HepG2 (cell line): ENCODE measurements around the gene PKM. TPM values are rescaled to one million over a fixed set of nuclear protein-coding genes. Genes with fewer than 3 reads are reported as not detected.

Source experiments
- ATAC-seq: fragments of 200-7000 bp; cut with Tn5 transposase; 3 replicates; pipeline ENCODE4 v1.9.1; 2020; ENCODE audit warnings: mild to moderate bottlenecking, moderate library complexity
- BruUV-seq: library from RNA; stranded (reverse); fragments of 400-500 nt; replicated peaks from 2 replicates; lab custom pipeline; 2021; lab: Mats Ljungman, UMichigan
- CTCF ChIA-PET: fragments of 300-600 bp; formaldehyde crosslinking; extraction: SDS; loops from one replicate; lab custom pipeline; 2021; ENCODE audit warnings: low total read pairs, inconsistent platforms, low intra/inter-chr PET ratio; lab: Yijun Ruan, JAX
- POLR2A ChIA-PET: fragments of 350-600 bp; sonication (Branson Sonifier 250); formaldehyde crosslinking; loops from one replicate; lab custom pipeline; 2020; ENCODE audit warnings: antibody characterized with exemption, inconsistent platforms; lab: Yijun Ruan, JAX
- DNase-seq: peaks from one replicate; pipeline ENCODE4 v3.0.0-alpha.2; 2015; ENCODE audit warnings: low spot score
- FAIRE-seq: peaks from 3 replicates; lab custom pipeline; 2011; peaks lifted over from hg19 to GRCh38; lab: Jason Lieb, UNC
- H2AFZ ChIP-seq: one replicate; pipeline ENCODE4 v1.6.1; 2011; ENCODE audit warnings: low read length, inconsistent platforms
- H3K27ac ChIP-seq: fragments of 300-600 bp; 3 replicates; pipeline ENCODE4 v1.8.0; 2011; ENCODE audit warnings: mixed run types, mild to moderate bottlenecking, mixed read lengths, low read length, inconsistent platforms; ENCODE audit not compliant: insufficient read depth; ENCODE audit errors: extremely low read length
- H3K27me3 ChIP-seq, 2 experiments: fragments of 200-600 bp in 1 of 2; 2 replicates in 1 of 2; 3 replicates in 1 of 2; pipeline versions ENCODE4 v1.6.0 to v1.8.0; 2011; ENCODE audit warnings: low read length in 2 of 2, mild to moderate bottlenecking in 2 of 2, moderate library complexity in 2 of 2, inconsistent platforms in 1 of 2; ENCODE audit not compliant: insufficient read depth in 2 of 2, control insufficient read depth in 1 of 2
- H3K36me3 ChIP-seq, 2 experiments: fragments of 200-600 bp in 1 of 2; replicated peaks in 1 of 2; 2 replicates in 1 of 2; 3 replicates in 1 of 2; pipeline versions ENCODE4 v1.5.1 to v1.8.0; 2011; ENCODE audit warnings: low read length in 2 of 2, inconsistent platforms in 1 of 2; ENCODE audit not compliant: insufficient read depth in 2 of 2, control insufficient read depth in 1 of 2
- H3K4me1 ChIP-seq: 2 replicates; pipeline ENCODE4 v1.5.1; 2012; ENCODE audit warnings: low read length, inconsistent platforms; ENCODE audit not compliant: insufficient read depth
- H3K4me2 ChIP-seq: 2 replicates; pipeline ENCODE4 v1.6.0; 2011; ENCODE audit warnings: low read depth, low read length, inconsistent platforms
- H3K4me3 ChIP-seq, 3 experiments: fragments of 200-600 bp in 1 of 3; sonication (generic), shearing (Covaris generic) in 1 of 3; replicated peaks in 1 of 3; 2 replicates each; pipeline ENCODE4 v1.5.1; 2011 to 2016; ENCODE audit warnings: low read length in 3 of 3, inconsistent platforms in 2 of 3, low read depth in 2 of 3, mild to moderate bottlenecking in 2 of 3, control low read depth in 1 of 3, mixed read lengths in 1 of 3; ENCODE audit not compliant: insufficient read depth in 1 of 3
- H3K79me2 ChIP-seq: one replicate; pipeline ENCODE4 v1.6.1; 2011; ENCODE audit warnings: low read length, inconsistent platforms; ENCODE audit not compliant: insufficient read depth
- H3K9ac ChIP-seq: 2 replicates; pipeline ENCODE4 v1.6.0; 2011; ENCODE audit warnings: mild to moderate bottlenecking, low read depth, low read length, inconsistent platforms; ENCODE audit not compliant: insufficient read depth
- H3K9me3 ChIP-seq: 2 replicates; pipeline ENCODE4 v1.5.1; 2012; ENCODE audit warnings: mild to moderate bottlenecking, low read length
- H4K20me1 ChIP-seq: 2 replicates; pipeline ENCODE4 v1.6.0; 2011; ENCODE audit warnings: inconsistent platforms, mild to moderate bottlenecking, low read length, moderate library complexity; ENCODE audit not compliant: insufficient read depth
- ARNTL ChIP-seq: sonication (generic); formaldehyde crosslinking; IDR thresholded peaks from 2 replicates; pipeline ENCODE4 v1.4.0; 2020; ENCODE audit warnings: mild to moderate bottlenecking, missing genetic modification reagents
- CCDC6 ChIP-seq: sonication (generic); formaldehyde crosslinking; IDR thresholded peaks from 2 replicates; pipeline ENCODE4 v1.8.1; 2022; ENCODE audit warnings: mild to moderate bottlenecking, missing genetic modification reagents, moderate library complexity
- GRHL1 ChIP-seq: sonication (generic); formaldehyde crosslinking; conservative IDR thresholded peaks from 2 replicates; pipeline ENCODE4 v1.8.0; 2022; ENCODE audit warnings: missing genetic modification reagents
- HNF4A ChIP-seq: sonication (generic); formaldehyde crosslinking; IDR thresholded peaks from 2 replicates; pipeline ENCODE4 v1.4.0; 2020; ENCODE audit warnings: missing genetic modification reagents
- MEIS1 ChIP-seq: sonication (generic); formaldehyde crosslinking; IDR thresholded peaks from 2 replicates; pipeline ENCODE4 v1.9.0; 2021; ENCODE audit warnings: mild to moderate bottlenecking, missing genetic modification reagents, moderate library complexity, borderline replicate concordance
- MTA3 ChIP-seq: sonication (generic); formaldehyde crosslinking; IDR thresholded peaks from 2 replicates; pipeline ENCODE4 v1.4.0; 2020; ENCODE audit warnings: missing genetic modification reagents
- NCOA1 ChIP-seq: sonication (generic); formaldehyde crosslinking; IDR thresholded peaks from 2 replicates; pipeline ENCODE4 v1.9.0; 2021; ENCODE audit warnings: missing genetic modification reagents
- PHF21A ChIP-seq: sonication (generic); formaldehyde crosslinking; IDR thresholded peaks from 2 replicates; pipeline ENCODE4 v1.5.0; 2020; ENCODE audit warnings: mild to moderate bottlenecking, missing genetic modification reagents
- RFX1 ChIP-seq: fragments of 450-650 bp; IDR thresholded peaks from 2 replicates; pipeline ENCODE4 v1.6.1; 2017
- STAT6 ChIP-seq: sonication (generic); formaldehyde crosslinking; IDR thresholded peaks from 2 replicates; pipeline ENCODE4 v1.4.0; 2020; ENCODE audit warnings: missing genetic modification reagents, mild to moderate bottlenecking, borderline replicate concordance
- YEATS2 ChIP-seq: sonication (generic); formaldehyde crosslinking; IDR thresholded peaks from 2 replicates; pipeline ENCODE4 v1.4.0; 2020; ENCODE audit warnings: missing genetic modification reagents, borderline replicate concordance
- ZMYM4 ChIP-seq: sonication (generic); formaldehyde crosslinking; IDR thresholded peaks from 2 replicates; pipeline ENCODE4 v1.8.1; 2023; ENCODE audit warnings: mild to moderate bottlenecking, missing genetic modification reagents
- ZNF337 ChIP-seq: sonication (generic); formaldehyde crosslinking; IDR thresholded peaks from 2 replicates; pipeline ENCODE4 v1.5.1; 2020; ENCODE audit warnings: missing genetic modification reagents, low read depth, mild to moderate bottlenecking, borderline replicate concordance
- ZNF687 ChIP-seq: sonication (generic); formaldehyde crosslinking; IDR thresholded peaks from 2 replicates; pipeline ENCODE4 v1.5.1; 2020; ENCODE audit warnings: mild to moderate bottlenecking, missing genetic modification reagents, moderate library complexity
- WGBS: methylation state at CpG from one replicate; pipeline ENCODE4 v1.1.6; 2017; ENCODE audit warnings: low lambda C conversion rate; 5-methylcytosine and 5-hydroxymethylcytosine counted together
- in situ Hi-C: cut with HindIII; loops from 2 replicates; pipeline ENCODE4 v1.10.0; 2017; ENCODE audit warnings: low pct_unique_long_range_greater_than_20kb; ENCODE audit not compliant: extremely low pct_ligation_motif_present
- intact Hi-C: fragments of 100-400 bp; cut with micrococcal nuclease; formaldehyde crosslinking; loops from one replicate; pipeline ENCODE4 v1.10.0; 2022; ENCODE audit not compliant: unreplicated experiment
- polyA plus RNA-seq, 8 experiments: library from polyadenylated mRNA; depleted of rRNA in 3 of 8; stranded (reverse) in 7 of 8; unstranded in 1 of 8; fragments of >200 nt; fragmentation: Illumina TruSeq in 4 of 8; extraction: Trizol in 4 of 8; gene quantifications; 2 replicates each; pipeline versions ENCODE4 v1.2.1 to v1.2.3, GENCODE V29; 2011 to 2016; ENCODE audit warnings: low read depth in 4 of 8, missing spikeins in 1 of 8, mixed read lengths in 1 of 8; ENCODE audit not compliant: insufficient read depth in 1 of 8
- total RNA-seq, 5 experiments: library from RNA; depleted of rRNA; stranded (reverse); fragments of >200 nt; fragmentation: Illumina TruSeq; extraction: Trizol; gene quantifications; 2 replicates each; pipeline ENCODE4 v1.2.3, GENCODE V29; 2016; ENCODE audit warnings: low read depth in 1 of 5

The PKM gene
- total and polyA plus RNA-seq, 2 of the 13 experiments (the other 11 are each of a cell fraction or from before 2014, with no cell fraction given) = 488 to 780 TPM

GRCh38 chr15:72182244-72182643 is 48.7 kb downstream of the PKM start:
- no peaks in the 10 kb centered on the region for H3K36me3 ChIP-seq

More at GRCh38 chr15:72182244-72182643, 48.7 kb downstream of the PKM start:
- Histone ChIP-seq H3K27me3 (peaks cover 2 to 20% of the 10 kb centered on the region in 2 experiments; a peak in 3 of 5 replicates), H3K79me2 (no peaks in the 10 kb centered on the region), H4K20me1 (no peaks in the 10 kb centered on the region)
- DNase-seq (no peak), ATAC-seq (no peak)
- POLR2A ChIA-PET = no interaction called here
- no peak for TF ChIP-seq MEIS1 (CRISPR knock-in tag)
- no peak for TF ChIP-seq ZMYM4
- TF ChIP-seq ZNF687 (CRISPR knock-in tag) = no peak
- no peak for TF ChIP-seq RFX1
- no peak for TF ChIP-seq ZNF337
- TF ChIP-seq GRHL1 (CRISPR knock-in tag) = no peak
- TF ChIP-seq HNF4A (CRISPR knock-in tag) = no peak
- no peak for TF ChIP-seq NCOA1 (CRISPR knock-in tag)
- TF ChIP-seq CCDC6 (CRISPR knock-in tag) = no peak
- no peak for TF ChIP-seq PHF21A (CRISPR knock-in tag)
- TF ChIP-seq ARNTL = no peak
- TF ChIP-seq YEATS2 (CRISPR knock-in tag) = no peak
- no peak for TF ChIP-seq MTA3 (CRISPR knock-in tag)
- TF ChIP-seq STAT6 (CRISPR knock-in tag) = no peak
- TF ChIP-seq, all 625 proteins: peak for 0
- BruUV-seq = no TSS peak
- CTCF ChIA-PET = no interaction called here
- 82% methylated on average over 3 of the region's 3 CpGs for WGBS
- H3K9ac ChIP-seq = no peak overlapping the region
- intact Hi-C loops (no loop called here), in situ Hi-C loops (no loop called here)
- no peaks in the 10 kb centered on the region for H3K9me3 ChIP-seq
- FAIRE-seq = no peak
- H3K4me2 ChIP-seq = no peak overlapping the region; the same call in 1 of the 2 replicates
- peak overlapping the region; percentile 61 for H3K27ac ChIP-seq
- H3K4me1 ChIP-seq = peaks cover 62% of the 10 kb centered on the region
- no peak overlapping the region for H2AFZ ChIP-seq
- no peak overlapping the region for H3K4me3 ChIP-seq
